ENCODE data around the gene WDR27. TPM values are rescaled to one million over a fixed set of nuclear protein-coding genes. Genes with fewer than 3 reads are reported as not detected.
"Not testable (repeated sequence)": the region's sequence is repeated elsewhere in the genome, so short reads cannot be mapped to it uniquely, and the experiment has no call there.

Gene WDR27
- total RNA-seq, 1 experiment from 2014 or later: 18.0 TPM

GRCh38 chr6:169654598-169655391 lies 47.0 kb downstream of the WDR27 start:
- DNase-seq: peak; percentile 66
- Histone ChIP-seq H3K36me3 (peaks cover 12% of the 10 kb centered on the region), H3K4me3 (peak overlapping the region; percentile 51), H3K27me3 (no peaks in the 10 kb centered on the region), H3K9me3 (no peaks in the 10 kb centered on the region)

- DNase-seq: no peak
- peaks cover 6% of the 10 kb centered on the region for H3K36me3 ChIP-seq
- no peaks in the 10 kb centered on the region for H3K9me3 ChIP-seq
- H3K4me3 ChIP-seq: peak overlapping the region; percentile 51
- H3K27me3 ChIP-seq: no peaks in the 10 kb centered on the region
Measured at GRCh38 chr6:169653691-169654090, 48.1 kb downstream of the WDR27 start.

- Histone ChIP-seq H3K4me3 (no peak overlapping the region), H3K36me3 (peaks cover 6% of the 10 kb centered on the region), H3K9me3 (no peaks in the 10 kb centered on the region), H3K27me3 (no peaks in the 10 kb centered on the region)
- no peak for DNase-seq
Measured at GRCh38 chr6:169652896-169653295, 48.9 kb downstream of the WDR27 start.

GRCh38 chr6:169651498-169651897 lies 50.3 kb downstream of the WDR27 start:
- Histone ChIP-seq H3K4me3 (no peak overlapping the region), H3K9me3 (no peaks in the 10 kb centered on the region)
- no peak for DNase-seq

GRCh38 chr6:169650959-169651292 lies 50.9 kb downstream of the WDR27 start:
- no peak for DNase-seq
- Histone ChIP-seq H3K9me3 (no peaks in the 10 kb centered on the region), H3K4me3 (no peak overlapping the region), H3K27me3 (no peaks in the 10 kb centered on the region), H3K36me3 (peaks cover 6% of the 10 kb centered on the region; the same call in 1 of the 2 replicates)

More at GRCh38 chr6:169651498-169651897, 50.3 kb downstream of the WDR27 start:
- H3K27me3 ChIP-seq: no peaks in the 10 kb centered on the region
- H3K36me3 ChIP-seq: peaks cover 6% of the 10 kb centered on the region

GRCh38 chr6:169650241-169650958 lies 51.4 kb downstream of the WDR27 start:
- Histone ChIP-seq H3K27me3 (no peaks in the 10 kb centered on the region), H3K36me3 (peaks cover 6% of the 10 kb centered on the region; the same call in 1 of the 2 replicates), H3K4me3 (no peak overlapping the region), H3K9me3 (no peaks in the 10 kb centered on the region)
- no peak for DNase-seq

GRCh38 chr6:169648617-169649016 lies 53.2 kb downstream of the WDR27 start:
- Histone ChIP-seq H3K9me3 (0 out of 2 replicates have a peak, but pooled peaks cover 3% of the 10 kb centered on the region), H3K27me3 (no peaks in the 10 kb centered on the region), H3K4me3 (no peak overlapping the region), H3K36me3 (peaks cover 8% of the 10 kb centered on the region; the same call in 1 of the 2 replicates)
- no peak for DNase-seq

- peaks cover 8% of the 10 kb centered on the region; the same call in 1 of the 2 replicates for H3K36me3 ChIP-seq
- H3K27me3 ChIP-seq: no peaks in the 10 kb centered on the region
- no peak overlapping the region for H3K4me3 ChIP-seq
- no peak for DNase-seq
- H3K9me3 ChIP-seq: 0 out of 2 replicates have a peak, but pooled peaks cover 3% of the 10 kb centered on the region
Measured at GRCh38 chr6:169648092-169648491, 53.7 kb downstream of the WDR27 start.

- H3K4me3 ChIP-seq: no peak overlapping the region
- DNase-seq: no peak
- H3K36me3 ChIP-seq: peaks cover 8% of the 10 kb centered on the region; the same call in 1 of the 2 replicates
- no peaks in the 10 kb centered on the region for H3K27me3 ChIP-seq
- 0 out of 2 replicates have a peak, but pooled peaks cover 3% of the 10 kb centered on the region for H3K9me3 ChIP-seq
Measured at GRCh38 chr6:169647637-169648036, 54.2 kb downstream of the WDR27 start.

GRCh38 chr6:169646906-169647567 lies 54.8 kb downstream of the WDR27 start:
- H3K4me3 ChIP-seq: no peak overlapping the region
- H3K36me3 ChIP-seq: peaks cover 8% of the 10 kb centered on the region; the same call in 1 of the 2 replicates
- H3K27me3 ChIP-seq: no peaks in the 10 kb centered on the region
- no peak for DNase-seq
- H3K9me3 ChIP-seq: 0 out of 2 replicates have a peak, but pooled peaks cover 3% of the 10 kb centered on the region

- not testable (repeated sequence) for H3K9me3 ChIP-seq, H3K27me3 ChIP-seq
Measured at GRCh38 chr6:169645459-169645858, 56.4 kb downstream of the WDR27 start.

GRCh38 chr6:169643521-169643920 lies 58.3 kb downstream of the WDR27 start:
- H3K4me3 ChIP-seq: no peak overlapping the region
- H3K36me3 ChIP-seq: 0 out of 2 replicates have a peak, but pooled peaks cover 2% of the 10 kb centered on the region
- no peaks in the 10 kb centered on the region for H3K27me3 ChIP-seq
- DNase-seq: no peak
- 0 out of 2 replicates have a peak, but pooled peaks cover 3% of the 10 kb centered on the region for H3K9me3 ChIP-seq

More at GRCh38 chr6:169645459-169645858, 56.4 kb downstream of the WDR27 start:
- peak; percentile 19 for DNase-seq
- not testable (repeated sequence) for H3K36me3 ChIP-seq, H3K4me3 ChIP-seq

GRCh38 chr6:169642455-169642854 lies 59.4 kb downstream of the WDR27 start:
- Histone ChIP-seq H3K9me3 (0 out of 2 replicates have a peak, but pooled peaks cover 3% of the 10 kb centered on the region), H3K36me3 (peaks cover 6% of the 10 kb centered on the region; the same call in 1 of the 2 replicates), H3K27me3 (no peaks in the 10 kb centered on the region), H3K4me3 (no peak overlapping the region)
- DNase-seq: no peak

- Histone ChIP-seq H3K27me3 (no peaks in the 10 kb centered on the region), H3K4me3 (no peak overlapping the region), H3K36me3 (peaks cover 7% of the 10 kb centered on the region; the same call in 1 of the 2 replicates), H3K9me3 (0 out of 2 replicates have a peak, but pooled peaks cover 3% of the 10 kb centered on the region)
- no peak for DNase-seq
Measured at GRCh38 chr6:169641461-169642085, 60.3 kb downstream of the WDR27 start.

- H3K36me3 ChIP-seq: peaks cover 7% of the 10 kb centered on the region; the same call in 1 of the 2 replicates
- no peak for DNase-seq
Measured at GRCh38 chr6:169640983-169641382, 60.8 kb downstream of the WDR27 start.

GRCh38 chr6:169640351-169640852 lies 61.4 kb downstream of the WDR27 start:
- Histone ChIP-seq H3K4me3 (no peak overlapping the region), H3K9me3 (0 out of 2 replicates have a peak, but pooled peaks cover 3% of the 10 kb centered on the region), H3K27me3 (no peaks in the 10 kb centered on the region), H3K36me3 (peaks cover 7% of the 10 kb centered on the region; the same call in 1 of the 2 replicates)
- DNase-seq: no peak

More at GRCh38 chr6:169640983-169641382, 60.8 kb downstream of the WDR27 start:
- no peak overlapping the region for H3K4me3 ChIP-seq
- 0 out of 2 replicates have a peak, but pooled peaks cover 3% of the 10 kb centered on the region for H3K9me3 ChIP-seq
- no peaks in the 10 kb centered on the region for H3K27me3 ChIP-seq
